Adrenal gland (tissue), 5 donors: Measurements from ENCODE around the gene HIPK4.
"Not testable (repeated sequence)": the region's sequence is repeated elsewhere in the genome, so short reads cannot be mapped to it uniquely, and the experiment has no call there.

ENCODE experiments used
- POLR2A ChIP-seq, 2 donors: fragments of 450-650 bp; IDR thresholded peaks; one replicate each; pipeline ENCODE4 v1.6.1; 2017; ENCODE audit warnings: antibody characterized with exemption in 2 of 2, mild to moderate bottlenecking in 2 of 2, moderate library complexity in 1 of 2
- TF ChIP-seq, protein P1 (sequence below), 6 experiments: fragments of 450-650 bp in 4 of 6; fragments of 200-600 bp in 2 of 6; sonication (generic) in 1 of 6; IDR thresholded peaks; 1 replicate in 5 of 6; 2 replicates in 1 of 6; pipeline versions ENCODE4 v1.5.1 to v1.8.0; 2016 to 2021; ENCODE audit warnings: antibody characterized with exemption in 6 of 6, mild to moderate bottlenecking in 2 of 6, moderate library complexity in 1 of 6
- donor health status: DM: no; HTN: no; CAD: no.

DNA sequence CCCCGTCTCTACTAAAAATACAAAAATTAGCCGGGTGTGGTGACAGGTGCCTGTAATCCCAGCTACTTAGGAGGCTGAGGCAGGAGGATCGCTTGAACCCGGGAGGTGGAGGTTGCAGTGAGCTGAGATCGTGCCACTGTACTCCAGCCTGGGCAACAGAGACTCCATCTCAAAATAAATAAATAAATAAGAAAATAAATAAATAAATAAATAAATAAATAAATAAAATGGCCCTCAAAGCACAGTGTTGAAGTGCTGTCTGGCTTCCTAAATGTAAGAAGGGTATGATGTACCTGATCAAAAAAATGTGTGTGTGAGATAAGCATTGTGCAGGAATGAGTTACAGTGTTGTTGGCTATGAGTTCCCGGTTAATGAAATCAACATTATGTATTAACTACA, 56.9 kb downstream of the HIPK4 start:
- TF ChIP-seq, protein P1, sequence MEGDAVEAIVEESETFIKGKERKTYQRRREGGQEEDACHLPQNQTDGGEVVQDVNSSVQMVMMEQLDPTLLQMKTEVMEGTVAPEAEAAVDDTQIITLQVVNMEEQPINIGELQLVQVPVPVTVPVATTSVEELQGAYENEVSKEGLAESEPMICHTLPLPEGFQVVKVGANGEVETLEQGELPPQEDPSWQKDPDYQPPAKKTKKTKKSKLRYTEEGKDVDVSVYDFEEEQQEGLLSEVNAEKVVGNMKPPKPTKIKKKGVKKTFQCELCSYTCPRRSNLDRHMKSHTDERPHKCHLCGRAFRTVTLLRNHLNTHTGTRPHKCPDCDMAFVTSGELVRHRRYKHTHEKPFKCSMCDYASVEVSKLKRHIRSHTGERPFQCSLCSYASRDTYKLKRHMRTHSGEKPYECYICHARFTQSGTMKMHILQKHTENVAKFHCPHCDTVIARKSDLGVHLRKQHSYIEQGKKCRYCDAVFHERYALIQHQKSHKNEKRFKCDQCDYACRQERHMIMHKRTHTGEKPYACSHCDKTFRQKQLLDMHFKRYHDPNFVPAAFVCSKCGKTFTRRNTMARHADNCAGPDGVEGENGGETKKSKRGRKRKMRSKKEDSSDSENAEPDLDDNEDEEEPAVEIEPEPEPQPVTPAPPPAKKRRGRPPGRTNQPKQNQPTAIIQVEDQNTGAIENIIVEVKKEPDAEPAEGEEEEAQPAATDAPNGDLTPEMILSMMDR (IDR thresholded peaks at IDR 0.05) = not testable (repeated sequence)
- not testable (repeated sequence) for TF ChIP-seq POLR2A (IDR thresholded peaks at IDR 0.05)
